Measurements from ENCODE around the gene CACNA1I. TPM values are rescaled to one million over a fixed set of nuclear protein-coding genes. Genes with fewer than 3 reads are reported as not detected.

Gene CACNA1I
- total and polyA plus RNA-seq, 2 donors (not counting 1 experiment from before 2014, with no cell fraction given), result under 0.01 to 0.01 TPM

DNA sequence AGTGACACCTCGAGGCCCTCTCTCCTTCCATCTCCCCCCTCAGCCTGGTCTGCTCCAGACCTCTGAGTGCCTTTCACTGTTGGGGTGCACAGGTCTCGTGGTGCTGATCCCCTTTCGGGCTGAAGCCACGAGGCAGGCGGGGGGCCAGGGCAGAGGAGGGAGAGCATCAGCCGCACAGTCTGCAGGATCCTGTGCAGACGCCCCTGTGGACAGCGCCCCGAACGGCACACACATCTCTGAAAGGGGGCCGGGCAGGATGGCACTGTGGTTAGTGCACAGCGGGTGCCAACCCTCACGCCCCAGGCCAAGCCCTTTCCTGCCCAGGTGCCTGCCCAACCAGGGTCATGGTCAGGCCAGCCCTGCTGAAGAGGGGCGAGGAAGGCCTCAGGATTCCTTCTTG, 56.7 kb downstream of the CACNA1I start:
- TF ChIP-seq, protein P1, sequence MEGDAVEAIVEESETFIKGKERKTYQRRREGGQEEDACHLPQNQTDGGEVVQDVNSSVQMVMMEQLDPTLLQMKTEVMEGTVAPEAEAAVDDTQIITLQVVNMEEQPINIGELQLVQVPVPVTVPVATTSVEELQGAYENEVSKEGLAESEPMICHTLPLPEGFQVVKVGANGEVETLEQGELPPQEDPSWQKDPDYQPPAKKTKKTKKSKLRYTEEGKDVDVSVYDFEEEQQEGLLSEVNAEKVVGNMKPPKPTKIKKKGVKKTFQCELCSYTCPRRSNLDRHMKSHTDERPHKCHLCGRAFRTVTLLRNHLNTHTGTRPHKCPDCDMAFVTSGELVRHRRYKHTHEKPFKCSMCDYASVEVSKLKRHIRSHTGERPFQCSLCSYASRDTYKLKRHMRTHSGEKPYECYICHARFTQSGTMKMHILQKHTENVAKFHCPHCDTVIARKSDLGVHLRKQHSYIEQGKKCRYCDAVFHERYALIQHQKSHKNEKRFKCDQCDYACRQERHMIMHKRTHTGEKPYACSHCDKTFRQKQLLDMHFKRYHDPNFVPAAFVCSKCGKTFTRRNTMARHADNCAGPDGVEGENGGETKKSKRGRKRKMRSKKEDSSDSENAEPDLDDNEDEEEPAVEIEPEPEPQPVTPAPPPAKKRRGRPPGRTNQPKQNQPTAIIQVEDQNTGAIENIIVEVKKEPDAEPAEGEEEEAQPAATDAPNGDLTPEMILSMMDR (conservative IDR thresholded peaks at IDR 0.05 in 1 of 2, IDR thresholded peaks at IDR 0.05 in 1 of 2; ENCODE audit: low read depth in 1 of 2, low read length in 2 of 2), result no peak
- TF ChIP-seq EZH2 (IDR thresholded peaks at IDR 0.05; ENCODE audit: low read length, missing control alignments), result no peak
- Histone ChIP-seq H4K20me1 (ENCODE audit: control insufficient read depth, extremely low read depth, insufficient read depth, low read length) (no peaks in the 10 kb centered on the region), H3K27me3 (ENCODE audit: control insufficient read depth, insufficient read depth, low read length) (peaks cover 6% of the 10 kb centered on the region), H2AFZ (ENCODE audit: low read length) (no peak overlapping the region), H3K4me1 (ENCODE audit: control insufficient read depth, extremely low read depth, insufficient read depth, low read length) (no peaks in the 10 kb centered on the region), H3K36me3 (ENCODE audit: control insufficient read depth, insufficient read depth, low read length) (no peaks in the 10 kb centered on the region), H3K79me2 (ENCODE audit: control insufficient read depth, insufficient read depth, low read length) (no peaks in the 10 kb centered on the region), H3K9me3 (ENCODE audit: control insufficient read depth, insufficient read depth, low read depth, low read length) (no peaks in the 10 kb centered on the region), H3K4me3 (replicated peaks in 1 of 4; ENCODE audit: control extremely low read depth in 1 of 4, insufficient read depth in 1 of 4, low read depth in 3 of 4, low read length in 4 of 4) (no peak overlapping the region), H3K27ac (ENCODE audit: insufficient read depth, low read length) (no peak overlapping the region), H3K9ac (ENCODE audit: insufficient read depth, low read length) (no peak overlapping the region), H3K4me2 (ENCODE audit: extremely low read depth, insufficient read depth, low read length) (no peak overlapping the region)
- no peak for DNase-seq (ENCODE audit: low read depth in 2 of 2)

DNA sequence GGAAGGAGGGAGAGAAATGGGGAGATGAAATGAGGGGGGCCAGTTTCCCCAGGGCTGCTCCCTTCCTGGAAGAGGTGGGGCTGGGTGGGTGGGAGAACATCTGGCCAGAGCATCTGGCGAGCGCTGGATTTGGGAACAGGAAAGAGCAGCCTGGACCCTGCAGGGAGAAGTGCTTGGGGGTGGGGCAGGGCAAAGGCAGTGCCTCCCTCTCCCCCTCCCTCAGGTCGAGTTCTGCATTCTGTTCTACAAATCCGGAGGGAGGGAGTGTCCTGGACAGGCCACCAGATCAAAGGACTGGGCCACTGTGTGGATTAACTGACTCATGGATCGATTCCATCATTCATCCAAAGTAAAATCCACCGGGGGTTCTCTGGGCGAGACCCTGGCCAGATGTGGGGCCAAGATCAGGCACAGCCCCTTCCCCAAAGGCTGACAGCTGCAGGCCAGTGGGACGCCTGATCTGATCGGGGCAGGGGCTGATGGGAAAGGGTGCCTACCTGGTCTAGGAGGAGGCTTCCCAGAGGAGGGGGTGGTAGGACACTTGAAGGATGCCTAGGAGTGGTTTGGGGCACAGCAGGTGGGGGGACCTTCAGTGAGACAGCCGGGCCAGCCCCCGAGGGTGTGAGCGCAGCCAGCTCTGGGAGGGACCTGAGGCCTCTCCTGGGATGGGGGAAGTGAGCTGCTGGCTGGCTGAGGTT, 57.5 kb downstream of the CACNA1I start:
- TF ChIP-seq EZH2 (IDR thresholded peaks at IDR 0.05; ENCODE audit: low read length, missing control alignments), result no peak
- TF ChIP-seq, protein P1 (conservative IDR thresholded peaks at IDR 0.05 in 1 of 2, IDR thresholded peaks at IDR 0.05 in 1 of 2; ENCODE audit: low read depth in 1 of 2, low read length in 2 of 2), result no peak

DNA sequence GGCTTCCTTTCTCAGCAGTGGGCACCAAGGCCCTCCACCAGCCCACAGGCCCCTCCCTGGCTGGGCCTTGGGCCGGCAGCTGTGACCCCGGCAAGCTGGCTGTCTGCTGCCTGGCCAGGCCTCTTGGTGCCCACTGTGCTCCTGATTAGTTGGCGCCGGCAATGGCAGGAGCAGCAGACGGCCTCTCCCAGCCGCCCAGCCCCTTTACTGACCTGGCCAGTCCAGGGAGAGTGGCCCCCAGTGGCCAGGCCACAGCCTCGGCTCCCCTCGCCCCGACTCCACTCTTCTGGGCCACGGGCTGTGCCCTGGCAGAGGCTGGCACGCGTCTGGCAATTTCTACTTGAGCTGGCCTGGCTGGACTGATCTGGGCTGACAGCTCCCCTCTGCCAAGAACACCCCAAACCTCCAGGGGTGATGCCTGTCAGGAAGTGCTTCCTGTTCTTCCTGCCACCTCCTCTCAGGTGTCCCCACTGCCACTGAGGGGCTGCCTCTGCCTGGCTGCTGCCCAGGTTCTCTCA, 58.1 kb downstream of the CACNA1I start:
- Histone ChIP-seq H3K4me2 (ENCODE audit: extremely low read depth, insufficient read depth, low read length) (no peak overlapping the region), H3K27ac (ENCODE audit: insufficient read depth, low read length) (no peak overlapping the region), H3K9ac (ENCODE audit: insufficient read depth, low read length) (no peak overlapping the region), H3K4me1 (ENCODE audit: control insufficient read depth, extremely low read depth, insufficient read depth, low read length) (no peaks in the 10 kb centered on the region), H4K20me1 (ENCODE audit: control insufficient read depth, extremely low read depth, insufficient read depth, low read length) (no peaks in the 10 kb centered on the region), H3K27me3 (ENCODE audit: control insufficient read depth, insufficient read depth, low read length) (peaks cover 6% of the 10 kb centered on the region), H3K79me2 (ENCODE audit: control insufficient read depth, insufficient read depth, low read length) (no peaks in the 10 kb centered on the region), H3K4me3 (replicated peaks in 1 of 4; ENCODE audit: control extremely low read depth in 1 of 4, insufficient read depth in 1 of 4, low read depth in 3 of 4, low read length in 4 of 4) (no peak overlapping the region), H2AFZ (ENCODE audit: low read length) (no peak overlapping the region), H3K9me3 (ENCODE audit: control insufficient read depth, insufficient read depth, low read depth, low read length) (no peaks in the 10 kb centered on the region), H3K36me3 (ENCODE audit: control insufficient read depth, insufficient read depth, low read length) (no peaks in the 10 kb centered on the region)
- TF ChIP-seq, protein P1 (conservative IDR thresholded peaks at IDR 0.05 in 1 of 2, IDR thresholded peaks at IDR 0.05 in 1 of 2; ENCODE audit: low read depth in 1 of 2, low read length in 2 of 2), result no peak
- TF ChIP-seq EZH2 (IDR thresholded peaks at IDR 0.05; ENCODE audit: low read length, missing control alignments), result no peak
- DNase-seq (ENCODE audit: low read depth in 2 of 2), result no peak

More for the DNA sequence above, 57.5 kb downstream of the CACNA1I start:
- Histone ChIP-seq H3K4me2 (ENCODE audit: extremely low read depth, insufficient read depth, low read length) (no peak overlapping the region), H3K4me1 (ENCODE audit: control insufficient read depth, extremely low read depth, insufficient read depth, low read length) (no peaks in the 10 kb centered on the region), H3K9me3 (ENCODE audit: control insufficient read depth, insufficient read depth, low read depth, low read length) (no peaks in the 10 kb centered on the region), H3K79me2 (ENCODE audit: control insufficient read depth, insufficient read depth, low read length) (no peaks in the 10 kb centered on the region), H3K4me3 (replicated peaks in 1 of 4; ENCODE audit: control extremely low read depth in 1 of 4, insufficient read depth in 1 of 4, low read depth in 3 of 4, low read length in 4 of 4) (no peak overlapping the region), H3K9ac (ENCODE audit: insufficient read depth, low read length) (no peak overlapping the region), H3K27me3 (ENCODE audit: control insufficient read depth, insufficient read depth, low read length) (peaks cover 6% of the 10 kb centered on the region), H3K36me3 (ENCODE audit: control insufficient read depth, insufficient read depth, low read length) (no peaks in the 10 kb centered on the region), H3K27ac (ENCODE audit: insufficient read depth, low read length) (no peak overlapping the region), H4K20me1 (ENCODE audit: control insufficient read depth, extremely low read depth, insufficient read depth, low read length) (no peaks in the 10 kb centered on the region), H2AFZ (ENCODE audit: low read length) (no peak overlapping the region)
- DNase-seq (ENCODE audit: low read depth in 2 of 2), result no peak
